Pulmonary artery endothelial cell (primary cell): ENCODE data around the gene SLC10A1. TPM values are rescaled to one million over a fixed set of nuclear protein-coding genes. Genes with fewer than 3 reads are reported as not detected.
"Not testable (repeated sequence)": the region's sequence is repeated elsewhere in the genome, so short reads cannot be mapped to it uniquely, and the experiment has no call there.

Source experiments
- DNase-seq: peaks from one replicate; pipeline ENCODE4 v3.0.0-alpha.2; 2011; ENCODE audit warnings: low read depth, low spot score
- total RNA-seq: library from RNA; depleted of rRNA; stranded (reverse); fragments of >200 nt; gene quantifications from 2 replicates; pipeline ENCODE4 v1.2.3, GENCODE V29; 2014

Gene SLC10A1
- not detected in 2 replicates for total RNA-seq

DNA sequence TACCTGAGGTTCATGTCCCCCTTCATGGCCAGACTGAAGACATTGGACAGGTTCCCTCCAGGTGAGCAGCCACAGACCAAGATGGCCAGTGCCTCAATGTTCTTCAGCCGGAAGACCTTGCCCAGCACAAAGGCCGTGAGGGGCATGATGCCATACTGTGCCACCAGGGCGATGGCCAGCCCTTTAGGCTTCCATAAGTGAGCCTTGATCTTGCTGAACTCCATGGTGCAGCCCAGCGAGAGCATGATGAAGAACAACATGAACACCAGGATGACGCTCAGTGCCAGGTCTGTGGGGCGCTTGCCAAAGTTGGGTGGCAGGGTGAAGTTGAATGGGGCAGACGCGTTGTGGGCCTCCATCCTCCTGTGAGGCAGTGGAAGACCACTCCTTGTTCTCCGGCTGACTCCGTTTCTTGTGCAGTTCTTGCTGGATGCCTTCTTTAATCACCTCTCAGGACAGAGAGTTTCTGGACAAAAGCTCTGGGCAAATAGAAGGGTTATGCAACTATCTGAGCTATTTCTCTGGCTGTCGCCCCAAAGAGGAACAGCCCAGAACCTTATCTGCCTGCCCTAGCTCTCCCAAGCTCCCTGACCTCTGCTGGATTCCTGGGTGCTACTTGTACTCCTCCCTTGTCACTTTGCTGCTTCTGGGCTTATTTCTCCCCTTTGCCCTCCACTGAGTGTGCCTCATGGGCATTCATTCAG lies at the start of gene SLC10A1:
TSS of gene SLC10A1 (minus strand) at position 445 of the 704 bp plus-strand sequence. CDS start at position 359, 86 bp downstream.
- no peak for DNase-seq

DNA sequence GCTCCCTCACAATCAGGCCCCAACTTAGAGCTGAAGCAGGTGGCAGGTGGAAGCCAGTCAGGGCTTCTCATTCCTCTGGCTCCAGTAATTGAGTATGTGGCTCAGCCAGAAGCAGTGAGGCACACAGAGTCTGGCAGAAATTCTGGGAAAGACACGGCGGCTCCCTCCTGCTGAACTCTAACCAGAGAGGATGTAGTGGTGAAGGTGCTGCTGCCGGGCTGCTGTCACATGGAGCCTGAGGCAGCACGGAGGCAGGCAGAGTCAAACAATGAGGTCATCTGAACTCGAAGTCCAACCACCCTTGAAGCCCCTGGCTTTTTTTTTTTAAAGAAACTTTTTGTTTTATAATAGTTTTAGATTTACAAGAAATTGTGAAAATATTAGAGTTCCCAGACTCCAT lies 48.7 kb upstream of the SLC10A1 start:
- DNase-seq: no peak

GRCh38 chr14:69845050-69845581 lies 48.1 kb upstream of the SLC10A1 start:
- no peak for DNase-seq

DNA sequence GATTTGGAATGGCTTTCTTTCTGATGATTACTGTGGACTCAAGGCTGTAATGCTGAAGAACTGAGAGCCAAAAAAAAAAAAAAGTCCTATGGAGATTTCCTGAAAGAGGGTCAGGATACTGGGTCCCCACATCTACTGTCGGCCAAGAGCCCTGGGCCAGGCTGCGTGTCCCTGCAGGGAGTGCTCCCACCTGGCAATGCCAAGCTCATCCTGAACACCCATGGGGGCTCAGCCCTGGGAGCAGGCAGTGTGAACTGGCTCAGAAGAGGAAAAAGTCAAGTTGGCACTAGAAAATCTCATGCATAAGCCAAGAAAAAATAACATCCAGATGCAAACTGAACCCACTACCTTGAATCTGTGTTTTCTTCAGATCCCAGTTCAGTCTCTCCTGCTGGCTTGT lies 47.1 kb upstream of the SLC10A1 start:
- DNase-seq: no peak

- DNase-seq: no peak
These were observed 45.8 kb upstream of the SLC10A1 start for GRCh38 chr14:69842686-69843420.

GRCh38 chr14:69841656-69842055 lies 44.6 kb upstream of the SLC10A1 start:
- DNase-seq: no peak

GRCh38 chr14:69839661-69840060 lies 42.6 kb upstream of the SLC10A1 start:
- no peak for DNase-seq

DNA sequence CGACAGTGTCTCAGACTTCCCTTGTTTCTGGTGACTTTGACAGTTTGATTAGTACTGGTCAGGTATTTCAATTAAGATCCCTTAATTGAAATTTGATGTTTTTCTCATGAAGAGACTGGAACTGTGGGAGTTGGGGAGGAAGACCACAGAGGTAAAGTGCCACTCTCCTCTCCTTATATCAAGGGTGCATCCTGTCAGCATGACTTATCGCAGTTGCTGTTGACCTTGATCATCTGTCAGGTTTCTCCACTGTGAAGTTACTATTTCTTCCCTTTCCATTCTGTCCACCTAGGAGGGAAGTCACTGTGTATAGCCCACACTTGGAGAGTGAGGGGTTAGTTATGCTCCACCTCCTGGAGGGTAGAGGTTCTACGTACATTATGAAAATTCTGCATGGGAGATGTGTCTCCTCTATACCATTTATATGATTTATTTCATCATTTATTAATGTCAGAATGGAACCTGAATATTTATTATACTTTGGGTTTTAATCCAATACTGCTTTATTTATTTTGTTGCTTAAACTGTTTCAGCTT lies 41.9 kb upstream of the SLC10A1 start:
- DNase-seq: no peak

GRCh38 chr14:69828879-69829278 lies 31.8 kb upstream of the SLC10A1 start:
- no peak for DNase-seq

DNA sequence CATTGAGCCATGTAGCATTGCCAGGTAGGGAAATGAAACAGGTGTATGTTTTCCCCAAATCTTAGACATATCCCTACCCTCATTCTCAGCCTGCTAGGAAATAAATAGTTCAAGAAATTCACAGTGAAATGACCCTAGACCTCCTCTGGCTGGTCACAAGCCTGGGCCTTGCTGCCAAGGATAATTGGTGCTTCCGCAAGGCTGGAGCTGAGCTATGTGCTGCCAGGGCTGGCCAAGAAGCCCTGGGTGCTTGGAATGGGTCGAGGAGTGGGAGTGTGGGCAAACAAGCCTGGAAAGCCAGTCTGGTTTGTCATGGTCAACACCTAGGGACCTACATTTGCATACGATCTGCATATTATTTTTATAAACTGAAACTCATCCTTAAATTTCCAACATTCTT lies 31.3 kb upstream of the SLC10A1 start:
- no peak for DNase-seq

DNA sequence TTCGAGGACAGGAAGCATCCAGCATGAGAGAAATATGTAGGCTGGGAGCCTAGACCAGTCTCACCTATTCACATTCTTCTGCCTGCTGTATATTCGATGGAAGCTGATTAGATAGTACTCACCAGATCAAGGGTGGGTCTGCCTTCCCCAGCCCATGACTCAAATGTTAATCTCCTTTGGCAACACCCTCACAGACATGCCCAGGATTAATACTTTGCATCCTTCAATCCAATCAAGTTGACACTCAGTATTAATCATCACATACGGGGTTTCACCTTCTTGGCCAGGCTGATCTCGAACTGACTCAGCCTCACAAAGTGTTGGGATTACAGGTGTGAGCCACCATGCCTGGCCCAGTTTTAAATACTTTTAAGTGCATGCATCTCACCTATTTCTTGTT lies 30.5 kb upstream of the SLC10A1 start:
- DNase-seq: no peak

GRCh38 chr14:69822456-69822855 lies 25.4 kb upstream of the SLC10A1 start:
- DNase-seq: no peak

DNA sequence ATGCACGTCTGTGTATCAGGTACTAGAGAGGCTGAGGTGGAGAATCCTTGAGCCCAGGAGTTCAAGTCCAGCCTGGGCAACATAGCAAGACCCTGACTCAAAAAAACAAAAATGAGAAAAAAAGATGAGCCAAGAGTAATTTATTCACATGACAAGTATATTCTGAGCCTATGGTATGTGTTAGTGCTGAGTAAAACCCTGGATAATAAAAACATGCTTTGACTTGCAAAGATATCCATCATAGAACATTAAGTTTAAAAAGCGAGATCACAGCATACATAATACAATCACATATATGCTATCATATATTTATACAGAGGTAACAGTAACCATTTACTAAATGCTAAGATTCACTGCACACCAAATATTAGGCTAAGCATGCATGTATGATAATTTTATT lies 23.9 kb upstream of the SLC10A1 start:
- DNase-seq: no peak

DNA sequence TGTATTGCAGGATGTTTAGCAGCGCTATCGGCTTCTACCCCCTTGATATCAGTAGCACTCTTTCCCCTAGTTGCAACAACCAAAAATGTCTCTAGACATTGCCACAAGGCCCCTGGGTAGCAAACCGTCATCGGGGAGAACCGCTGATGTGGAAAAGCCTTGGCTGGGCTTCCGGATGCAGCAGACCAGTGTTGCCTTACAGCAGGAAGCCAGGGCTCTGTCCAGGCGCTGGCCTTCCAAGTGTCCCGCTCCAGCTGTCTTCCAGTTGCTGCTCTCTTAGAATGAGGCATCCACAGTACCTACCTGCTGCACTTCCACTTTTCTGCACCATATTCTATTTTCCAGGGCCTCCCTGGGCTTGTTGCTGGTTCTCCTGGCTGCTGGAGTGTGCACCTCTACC lies 22.6 kb upstream of the SLC10A1 start:
- DNase-seq: no peak

DNA sequence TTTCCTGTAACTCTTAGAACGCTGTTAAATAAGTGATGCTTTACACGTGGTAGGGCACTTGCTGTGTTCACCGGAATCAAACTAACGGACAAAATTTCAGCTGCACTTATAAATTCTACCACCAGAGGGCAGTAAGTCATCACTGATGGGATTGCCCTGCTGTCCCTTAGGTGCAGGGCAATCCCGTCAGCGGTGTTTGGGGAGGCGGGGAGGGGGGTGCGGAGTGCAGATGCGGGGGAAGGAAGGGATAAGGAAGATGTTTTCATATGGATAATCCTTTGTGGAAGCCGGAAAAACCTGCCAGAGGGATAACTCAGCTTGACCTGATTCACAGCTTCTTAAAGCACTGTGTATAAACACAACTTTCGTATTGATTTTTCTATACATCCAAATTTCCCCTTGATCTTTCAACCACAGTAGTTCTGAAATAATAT lies 21.7 kb upstream of the SLC10A1 start:
- peak; percentile 17 for DNase-seq

DNA sequence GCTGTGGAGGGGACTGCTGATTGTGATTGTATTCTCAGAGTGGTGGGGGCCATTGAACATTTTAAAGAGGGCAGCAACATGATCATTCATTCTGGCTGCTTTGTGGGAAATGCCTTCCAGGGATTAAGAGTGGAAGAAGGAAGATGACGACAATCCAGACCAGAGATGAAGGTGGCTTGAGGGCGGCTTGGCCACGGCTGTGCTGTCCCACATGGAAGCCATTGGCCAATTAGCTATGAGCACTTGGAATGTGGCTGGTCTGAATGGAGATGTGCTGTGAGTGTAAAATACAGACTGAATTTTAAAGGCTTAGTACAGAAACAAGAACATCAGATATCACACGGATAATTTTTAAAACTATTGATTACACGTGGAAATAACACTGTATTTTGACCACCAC lies 19.2 kb upstream of the SLC10A1 start:
- no peak for DNase-seq

DNA sequence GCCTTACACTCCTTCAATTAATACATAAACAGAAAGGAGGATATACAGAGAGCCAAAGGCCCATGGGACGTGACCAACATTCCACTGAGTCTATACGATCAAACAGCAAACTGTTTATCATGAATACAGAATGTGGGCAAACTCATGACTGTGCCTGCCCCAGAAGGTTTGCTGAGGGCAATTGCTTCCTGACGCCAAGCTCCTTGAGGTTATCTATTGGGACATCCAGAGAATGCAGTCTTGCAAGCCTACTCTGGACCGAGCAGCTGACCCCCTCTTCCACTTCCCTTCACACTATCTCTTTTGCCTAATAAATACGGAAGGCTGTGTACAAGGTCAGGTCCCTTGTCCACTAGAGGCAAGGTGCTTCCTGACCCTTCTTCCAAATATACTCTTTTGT lies 18.5 kb upstream of the SLC10A1 start:
- no peak for DNase-seq

- DNase-seq: no peak
These were observed 17.4 kb upstream of the SLC10A1 start for GRCh38 chr14:69814397-69814796.

GRCh38 chr14:69813346-69813745 lies 16.3 kb upstream of the SLC10A1 start:
- not testable (repeated sequence) for DNase-seq

DNA sequence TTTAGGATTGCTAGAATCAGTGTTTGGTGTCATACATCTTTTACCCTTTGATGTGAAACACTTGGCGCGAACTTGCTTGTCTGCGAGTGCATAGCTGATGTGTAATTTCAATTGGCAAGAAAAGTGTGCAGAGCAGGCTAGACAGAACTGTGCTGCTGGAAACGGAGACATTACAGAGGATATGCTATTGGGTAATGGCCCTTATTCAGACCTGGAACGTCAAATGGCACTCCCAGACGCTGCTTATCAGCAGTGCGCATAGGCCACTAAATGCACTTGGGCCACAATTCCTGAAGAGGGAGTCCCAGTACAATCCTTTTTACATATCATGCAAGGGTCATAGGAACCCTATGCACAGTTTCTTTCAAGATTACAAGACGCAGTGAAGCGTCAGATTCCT lies 15.7 kb upstream of the SLC10A1 start:
- DNase-seq: no peak

- DNase-seq: no peak
These were observed 14.8 kb upstream of the SLC10A1 start for GRCh38 chr14:69811868-69812252.

- no peak for DNase-seq
These were observed 14.3 kb upstream of the SLC10A1 start for GRCh38 chr14:69811227-69811867.
